Astrocyte (in vitro differentiated cells and primary cell): ENCODE data around the gene SEMA6C.

Source experiments
- EZH2 ChIP-seq: IDR thresholded peaks from 2 replicates; pipeline ENCODE4 v1.6.1; 2012; ENCODE audit warnings: mild to moderate bottlenecking, low read length, inconsistent platforms; ENCODE audit not compliant: insufficient read depth
- TF ChIP-seq, protein P1 (sequence below): IDR thresholded peaks from 2 replicates; pipeline ENCODE4 v1.5.1; 2011; ENCODE audit warnings: low read depth, mild to moderate bottlenecking, inconsistent platforms, low read length, moderate library complexity; ENCODE audit not compliant: insufficient read depth

DNA sequence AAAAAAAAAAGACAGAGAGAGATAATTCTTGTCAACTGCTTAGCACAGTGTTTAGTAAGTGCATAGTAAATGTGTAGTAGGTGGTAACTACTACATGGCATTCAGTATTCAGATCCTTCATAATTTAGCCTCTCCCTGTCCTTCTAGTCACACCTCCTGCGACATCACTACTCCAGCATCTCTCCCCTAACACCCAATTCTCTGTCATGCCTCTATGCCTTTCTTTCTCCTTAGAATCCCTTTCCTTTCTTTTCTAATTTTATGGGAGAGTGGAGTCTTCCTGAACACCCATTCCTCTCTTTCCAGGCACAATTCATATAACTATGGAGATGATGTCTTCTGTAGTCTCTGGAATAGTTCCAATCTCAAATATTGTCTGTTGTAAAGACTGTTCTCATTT lies 47.4 kb upstream of the SEMA6C start:
- TF ChIP-seq, protein P1, sequence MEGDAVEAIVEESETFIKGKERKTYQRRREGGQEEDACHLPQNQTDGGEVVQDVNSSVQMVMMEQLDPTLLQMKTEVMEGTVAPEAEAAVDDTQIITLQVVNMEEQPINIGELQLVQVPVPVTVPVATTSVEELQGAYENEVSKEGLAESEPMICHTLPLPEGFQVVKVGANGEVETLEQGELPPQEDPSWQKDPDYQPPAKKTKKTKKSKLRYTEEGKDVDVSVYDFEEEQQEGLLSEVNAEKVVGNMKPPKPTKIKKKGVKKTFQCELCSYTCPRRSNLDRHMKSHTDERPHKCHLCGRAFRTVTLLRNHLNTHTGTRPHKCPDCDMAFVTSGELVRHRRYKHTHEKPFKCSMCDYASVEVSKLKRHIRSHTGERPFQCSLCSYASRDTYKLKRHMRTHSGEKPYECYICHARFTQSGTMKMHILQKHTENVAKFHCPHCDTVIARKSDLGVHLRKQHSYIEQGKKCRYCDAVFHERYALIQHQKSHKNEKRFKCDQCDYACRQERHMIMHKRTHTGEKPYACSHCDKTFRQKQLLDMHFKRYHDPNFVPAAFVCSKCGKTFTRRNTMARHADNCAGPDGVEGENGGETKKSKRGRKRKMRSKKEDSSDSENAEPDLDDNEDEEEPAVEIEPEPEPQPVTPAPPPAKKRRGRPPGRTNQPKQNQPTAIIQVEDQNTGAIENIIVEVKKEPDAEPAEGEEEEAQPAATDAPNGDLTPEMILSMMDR = no peak
- no peak for TF ChIP-seq EZH2
